HepG2 (cell line): ENCODE data around the gene DPEP2NB. TPM values are rescaled to one million over a fixed set of nuclear protein-coding genes. Genes with fewer than 3 reads are reported as not detected.

Experiments used
- AGO2 ChIP-seq: fragments of 200-400 bp; formaldehyde crosslinking; optimal IDR thresholded peaks from 2 replicates; pipeline ENCODE3; 2017; ENCODE audit warnings: mild to moderate bottlenecking, low read depth, low read length, moderate library complexity
- ATF7 ChIP-seq, 2 experiments: fragments of 450-650 bp in 1 of 2; sonication (generic) in 1 of 2; formaldehyde crosslinking in 1 of 2; IDR thresholded peaks; 2 replicates each; pipeline versions ENCODE4 v1.4.0 to v1.6.1; 2016 to 2020; ENCODE audit warnings: antibody characterized with exemption in 1 of 2, mild to moderate bottlenecking in 1 of 2, missing genetic modification reagents in 1 of 2
- ATF7-NPFF ChIP-seq: sonication (generic); formaldehyde crosslinking; IDR thresholded peaks from 2 replicates; pipeline ENCODE4 v1.8.1; 2023; ENCODE audit warnings: mild to moderate bottlenecking, low read depth, missing genetic modification reagents, moderate library complexity
- BCL6 ChIP-seq: IDR thresholded peaks from 2 replicates; pipeline ENCODE4 v1.6.1; 2016; ENCODE audit warnings: missing genetic modification reagents, missing compliant biosample characterization
- CHD2 ChIP-seq: IDR thresholded peaks from 2 replicates; pipeline ENCODE4 v1.6.1; 2011; ENCODE audit warnings: low read depth, low read length, improper control_type of control experiment
- DNMT3B ChIP-seq: conservative IDR thresholded peaks from 2 replicates; pipeline ENCODE4 v1.6.1; 2016; ENCODE audit warnings: missing biosample characterization, control low read depth
- EEA1 ChIP-seq: sonication (generic); formaldehyde crosslinking; IDR thresholded peaks from 2 replicates; pipeline ENCODE4 v1.5.1; 2020; ENCODE audit warnings: mild to moderate bottlenecking, missing genetic modification reagents, borderline replicate concordance
- KDM5A ChIP-seq: fragments of 200-600 bp; sonication (generic); IDR thresholded peaks from 2 replicates; pipeline ENCODE4 v1.7.0; 2018; ENCODE audit warnings: antibody characterized with exemption, mild to moderate bottlenecking, low read length, borderline replicate concordance
- NFE2 ChIP-seq: sonication (generic); formaldehyde crosslinking; IDR thresholded peaks from 2 replicates; pipeline ENCODE4 v1.4.0; 2020; ENCODE audit warnings: missing genetic modification reagents
- NFRKB ChIP-seq: fragments of 450-650 bp; IDR thresholded peaks from 2 replicates; pipeline ENCODE4 v1.6.1; 2017
- TBL1XR1 ChIP-seq: fragments of 150-350 bp; IDR thresholded peaks from 2 replicates; pipeline ENCODE4 v1.6.1; 2014; ENCODE audit warnings: borderline replicate concordance, low read length; ENCODE audit not compliant: partially characterized antibody
- ZBTB7A ChIP-seq: sonication (generic); formaldehyde crosslinking; IDR thresholded peaks from 2 replicates; pipeline ENCODE4 v1.8.0; 2022; ENCODE audit warnings: mild to moderate bottlenecking, missing genetic modification reagents
- ZFP37 ChIP-seq: sonication (generic); formaldehyde crosslinking; IDR thresholded peaks from 2 replicates; pipeline ENCODE4 v1.4.0; 2020; ENCODE audit warnings: missing genetic modification reagents, borderline replicate concordance
- ZNF138 ChIP-seq: sonication (generic); formaldehyde crosslinking; IDR thresholded peaks from 2 replicates; pipeline ENCODE4 v1.5.0; 2020; ENCODE audit warnings: mild to moderate bottlenecking, low read depth, missing genetic modification reagents
- ZNF660 ChIP-seq: sonication (generic); formaldehyde crosslinking; IDR thresholded peaks from 2 replicates; pipeline ENCODE4 v1.5.1; 2020; ENCODE audit warnings: mild to moderate bottlenecking, low read depth, missing genetic modification reagents, borderline replicate concordance
- ZNF850 ChIP-seq: sonication (generic); formaldehyde crosslinking; conservative IDR thresholded peaks from 2 replicates; pipeline ENCODE4 v1.9.0; 2021; ENCODE audit warnings: mild to moderate bottlenecking, missing genetic modification reagents
- polyA plus RNA-seq, 8 experiments: library from polyadenylated mRNA; depleted of rRNA in 3 of 8; stranded (reverse) in 7 of 8; unstranded in 1 of 8; fragments of >200 nt; fragmentation: Illumina TruSeq in 4 of 8; extraction: Trizol in 4 of 8; gene quantifications; 2 replicates each; pipeline versions ENCODE4 v1.2.1 to v1.2.3, GENCODE V29; 2011 to 2016; ENCODE audit warnings: low read depth in 4 of 8, missing spikeins in 1 of 8, mixed read lengths in 1 of 8; ENCODE audit not compliant: insufficient read depth in 1 of 8
- total RNA-seq, 5 experiments: library from RNA; depleted of rRNA; stranded (reverse); fragments of >200 nt; fragmentation: Illumina TruSeq; extraction: Trizol; gene quantifications; 2 replicates each; pipeline ENCODE4 v1.2.3, GENCODE V29; 2016; ENCODE audit warnings: low read depth in 1 of 5
- TF ChIP-seq, protein P1 (sequence below): sonication (generic); formaldehyde crosslinking; IDR thresholded peaks from 2 replicates; pipeline ENCODE4 v1.9.0; 2021; ENCODE audit warnings: missing genetic modification reagents, mild to moderate bottlenecking, borderline replicate concordance
- TF ChIP-seq, protein P2 (sequence below): sonication (generic); formaldehyde crosslinking; IDR thresholded peaks from 2 replicates; pipeline ENCODE4 v1.8.1; 2023; ENCODE audit warnings: mild to moderate bottlenecking, moderate library complexity, missing genetic modification reagents
- TF ChIP-seq, protein P3 (sequence below): sonication (generic); formaldehyde crosslinking; IDR thresholded peaks from 2 replicates; pipeline ENCODE4 v1.8.1; 2023; ENCODE audit warnings: mild to moderate bottlenecking, inconsistent platforms, moderate library complexity, missing genetic modification reagents, borderline replicate concordance

The DPEP2NB gene
- total and polyA plus RNA-seq, 2 of the 13 experiments (the other 11 are each of a cell fraction or from before 2014, with no cell fraction given): not detected

DNA sequence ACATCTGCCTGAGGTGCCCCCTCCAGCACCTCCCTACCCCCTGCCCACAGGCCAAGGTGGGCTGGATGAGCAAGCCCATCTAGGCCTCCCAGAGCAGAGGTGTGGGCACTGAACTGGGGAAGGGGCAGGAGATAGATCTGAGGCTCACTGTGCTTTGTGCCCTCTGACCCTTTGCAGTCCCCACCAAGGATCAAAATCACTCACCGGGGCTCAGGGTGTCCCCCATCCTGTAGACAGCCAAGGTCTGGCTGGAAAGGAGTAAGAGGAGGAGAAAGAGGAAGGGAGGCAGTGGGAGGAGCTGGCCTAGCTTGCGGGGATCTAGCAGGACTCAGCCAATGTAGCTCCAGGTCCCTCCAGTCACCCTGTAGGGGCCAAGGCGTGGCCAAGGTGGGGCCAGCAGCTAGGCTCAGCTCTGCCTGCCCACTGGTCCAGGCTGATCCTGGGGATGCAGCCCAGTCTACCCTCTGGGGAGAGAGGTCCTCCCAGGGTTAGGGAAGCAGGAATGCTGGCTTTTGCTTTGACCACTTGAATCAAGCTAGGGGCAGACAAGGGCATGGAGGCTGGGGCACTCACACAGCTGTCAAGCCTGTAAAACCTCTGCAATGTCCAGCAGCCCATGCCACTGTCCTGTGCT lies 49.0 kb downstream of the DPEP2NB start (continued):
- TF ChIP-seq, protein P1, sequence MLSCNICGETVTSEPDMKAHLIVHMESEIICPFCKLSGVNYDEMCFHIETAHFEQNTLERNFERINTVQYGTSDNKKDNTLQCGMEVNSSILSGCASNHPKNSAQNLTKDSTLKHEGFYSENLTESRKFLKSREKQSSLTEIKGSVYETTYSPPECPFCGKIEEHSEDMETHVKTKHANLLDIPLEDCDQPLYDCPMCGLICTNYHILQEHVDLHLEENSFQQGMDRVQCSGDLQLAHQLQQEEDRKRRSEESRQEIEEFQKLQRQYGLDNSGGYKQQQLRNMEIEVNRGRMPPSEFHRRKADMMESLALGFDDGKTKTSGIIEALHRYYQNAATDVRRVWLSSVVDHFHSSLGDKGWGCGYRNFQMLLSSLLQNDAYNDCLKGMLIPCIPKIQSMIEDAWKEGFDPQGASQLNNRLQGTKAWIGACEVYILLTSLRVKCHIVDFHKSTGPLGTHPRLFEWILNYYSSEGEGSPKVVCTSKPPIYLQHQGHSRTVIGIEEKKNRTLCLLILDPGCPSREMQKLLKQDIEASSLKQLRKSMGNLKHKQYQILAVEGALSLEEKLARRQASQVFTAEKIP (CRISPR knock-in tag): no peak
- TF ChIP-seq ZNF138: no peak
- no peak for TF ChIP-seq NFE2 (CRISPR knock-in tag)
- no peak for TF ChIP-seq ATF7-NPFF (CRISPR knock-in tag)
- peak; percentile 36; the same call in 1 of the 2 replicates for TF ChIP-seq DNMT3B (CRISPR knock-in tag)
- TF ChIP-seq, protein P2, sequence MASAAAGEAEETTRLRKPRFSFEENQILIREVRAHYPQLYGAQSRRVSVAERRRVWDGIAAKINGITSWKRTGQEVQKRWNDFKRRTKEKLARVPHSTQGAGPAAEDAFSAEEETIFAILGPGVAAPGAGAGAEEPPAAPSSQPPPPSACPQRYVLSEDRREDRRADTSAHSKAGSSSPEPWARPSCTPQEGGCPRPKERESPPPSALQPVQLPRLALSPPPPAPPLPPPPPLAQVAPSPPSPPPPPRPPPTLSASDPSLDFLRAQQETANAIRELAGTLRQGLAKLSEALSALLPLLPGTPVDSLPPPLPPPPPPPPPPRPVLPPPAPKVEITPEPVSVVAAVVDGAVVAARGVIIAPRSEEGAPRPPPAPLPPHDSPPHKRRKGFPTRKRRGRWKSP: no peak; the same call in 1 of the 2 replicates
- TF ChIP-seq ZNF850 (CRISPR knock-in tag): no peak
- TF ChIP-seq ZNF660: no peak
- no peak for TF ChIP-seq ZBTB7A (CRISPR knock-in tag)
- no peak for TF ChIP-seq KDM5A
- no peak for TF ChIP-seq BCL6 (CRISPR knock-in tag)
- no peak for TF ChIP-seq TBL1XR1
- TF ChIP-seq CHD2: no peak; the same call in 1 of the 2 replicates
- no peak; the same call in 1 of the 2 replicates for TF ChIP-seq ZFP37
- TF ChIP-seq EEA1 (CRISPR knock-in tag): no peak
- no peak for TF ChIP-seq NFRKB
- TF ChIP-seq AGO2: peak; percentile 58
- TF ChIP-seq ATF7 (IDR thresholded peaks at IDR 0.05): no peak
- TF ChIP-seq ATF7 (CRISPR knock-in tag; IDR thresholded peaks at IDR 0.05): 0 out of 2 replicates have a peak, but pooled peaks have one; percentile 60
- TF ChIP-seq, protein P3, sequence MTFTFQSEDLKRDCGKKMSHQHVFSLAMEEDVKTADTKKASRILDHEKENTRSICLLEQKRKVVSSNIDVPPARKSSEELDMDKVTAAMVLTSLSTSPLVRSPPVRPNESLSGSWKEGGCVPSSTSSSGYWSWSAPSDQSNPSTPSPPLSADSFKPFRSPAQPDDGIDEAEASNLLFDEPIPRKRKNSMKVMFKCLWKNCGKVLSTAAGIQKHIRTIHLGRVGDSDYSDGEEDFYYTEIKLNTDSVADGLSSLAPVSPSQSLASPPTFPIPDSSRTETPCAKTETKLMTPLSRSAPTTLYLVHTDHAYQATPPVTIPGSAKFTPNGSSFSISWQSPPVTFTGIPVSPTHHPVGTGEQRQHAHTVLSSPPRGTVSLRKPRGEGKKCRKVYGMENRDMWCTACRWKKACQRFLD (CRISPR knock-in tag): peak; percentile 84; the same call in 1 of the 2 replicates
- TF ChIP-seq, all 625 proteins: peak for 99
